K562 (cell line): ENCODE results near the gene OR51I1. TPM values are rescaled to one million over a fixed set of nuclear protein-coding genes. Genes with fewer than 3 reads are reported as not detected.

ENCODE experiments used
- ATAC-seq: fragments of 200-7000 bp; cut with Tn5 transposase; 3 replicates; pipeline ENCODE4 v1.9.1; 2020; ENCODE audit warnings: moderate library complexity
- BruUV-seq: library from RNA; stranded (reverse); fragments of 400-500 nt; replicated peaks from 2 replicates; lab custom pipeline; 2021; lab: Mats Ljungman, UMichigan
- CTCF ChIA-PET: fragments of 300-600 bp; formaldehyde crosslinking; extraction: SDS; loops from one replicate; lab custom pipeline; 2021; ENCODE audit warnings: low intra/inter-chr PET ratio; lab: Yijun Ruan, JAX
- POLR2A ChIA-PET: fragments of 300-600, 350-650 bp; sonication (Branson Sonifier 250); formaldehyde crosslinking; extraction: SDS; loops from one replicate; lab custom pipeline; 2021; ENCODE audit warnings: antibody characterized with exemption, inconsistent platforms; lab: Yijun Ruan, JAX
- DNase-seq, 4 experiments: peaks; one replicate each; pipeline versions ENCODE4 v3.0.0 to v3.0.0-alpha.2; 2011 to 2018; ENCODE audit warnings: low spot score in 3 of 4, mixed read lengths in 3 of 4; ENCODE audit errors: extremely low read depth in 1 of 4
- FAIRE-seq: peaks from 2 replicates; lab custom pipeline; 2011; peaks lifted over from hg19 to GRCh38; lab: Jason Lieb, UNC
- H2AFZ ChIP-seq: 2 replicates; pipeline ENCODE4 v1.6.0; 2011; ENCODE audit warnings: low read depth, low read length, control low read depth, inconsistent platforms
- H3K27ac ChIP-seq: fragments of 200-600 bp; 3 replicates; pipeline ENCODE4 v1.8.0; 2011; ENCODE audit warnings: low read depth, mild to moderate bottlenecking, control low read depth, inconsistent platforms, low read length, moderate library complexity, mixed read lengths; ENCODE audit errors: extremely low read depth
- H3K27me3 ChIP-seq, 2 experiments: fragments of 300-600 bp in 1 of 2; 2 replicates in 1 of 2; 3 replicates in 1 of 2; pipeline versions ENCODE4 v1.6.0 to v1.8.0; 2011; ENCODE audit warnings: inconsistent platforms in 2 of 2, low read length in 2 of 2, mild to moderate bottlenecking in 1 of 2, mixed read lengths in 1 of 2, moderate library complexity in 1 of 2; ENCODE audit not compliant: control insufficient read depth in 2 of 2, insufficient read depth in 2 of 2
- H3K36me3 ChIP-seq: fragments of 300-600 bp; 3 replicates; pipeline ENCODE4 v1.8.0; 2011; ENCODE audit warnings: mild to moderate bottlenecking, low read length, inconsistent platforms; ENCODE audit not compliant: control insufficient read depth, insufficient read depth
- H3K4me1 ChIP-seq, 2 experiments: fragments of 200-600 bp in 1 of 2; replicated peaks in 1 of 2; 2 replicates in 1 of 2; 3 replicates in 1 of 2; pipeline versions ENCODE4 v1.5.1 to v1.8.0; 2011; ENCODE audit warnings: inconsistent platforms in 2 of 2, low read length in 2 of 2, mild to moderate bottlenecking in 1 of 2, mixed read lengths in 1 of 2, moderate library complexity in 1 of 2; ENCODE audit not compliant: control insufficient read depth in 2 of 2, insufficient read depth in 2 of 2
- H3K4me2 ChIP-seq: 2 replicates; pipeline ENCODE4 v1.6.1; 2011; ENCODE audit warnings: low read length, control low read depth, inconsistent platforms, mixed read lengths; ENCODE audit not compliant: insufficient read depth
- H3K4me3 ChIP-seq: fragments of 200-600 bp; sonication (generic), shearing (Covaris generic); 2 replicates; pipeline ENCODE4 v1.5.1; 2016; ENCODE audit warnings: control low read depth, inconsistent platforms
- H3K79me2 ChIP-seq: fragments of 200-600 bp; 3 replicates; pipeline ENCODE4 v1.8.0; 2011; ENCODE audit warnings: low read length, inconsistent platforms; ENCODE audit not compliant: control insufficient read depth, insufficient read depth
- H3K9ac ChIP-seq, 2 experiments: 2 replicates each; pipeline versions ENCODE4 v1.6.0 to v1.6.1; 2011; ENCODE audit warnings: low read depth in 2 of 2, low read length in 2 of 2, control low read depth in 1 of 2, inconsistent platforms in 1 of 2, mild to moderate bottlenecking in 1 of 2, mixed read lengths in 1 of 2; ENCODE audit not compliant: insufficient read depth in 1 of 2
- H3K9me1 ChIP-seq: one replicate; pipeline ENCODE4 v1.6.0; 2011; ENCODE audit warnings: inconsistent platforms, mild to moderate bottlenecking, low read length, moderate library complexity; ENCODE audit not compliant: control insufficient read depth, insufficient read depth
- H3K9me3 ChIP-seq: replicated peaks from 2 replicates; pipeline ENCODE4 v1.5.1; 2011; ENCODE audit warnings: low read depth, low read length, inconsistent platforms; ENCODE audit not compliant: control insufficient read depth, insufficient read depth
- H4K20me1 ChIP-seq: replicated peaks from 2 replicates; pipeline ENCODE4 v1.6.1; 2011; ENCODE audit warnings: low read length, inconsistent platforms, mixed read lengths; ENCODE audit not compliant: control insufficient read depth, insufficient read depth
- IRF2 ChIP-seq: sonication (generic); formaldehyde crosslinking; IDR thresholded peaks from 2 replicates; pipeline ENCODE4 v1.8.1; 2022; ENCODE audit warnings: mild to moderate bottlenecking, missing genetic modification reagents
- POLR2AphosphoS5 ChIP-seq: IDR thresholded peaks from 2 replicates; pipeline ENCODE4 v1.6.1; 2011; ENCODE audit warnings: mild to moderate bottlenecking, low read depth, low read length, moderate library complexity; ENCODE audit not compliant: control insufficient read depth, insufficient read depth
- POLR2G ChIP-seq: fragments of 200-400 bp; formaldehyde crosslinking; IDR thresholded peaks from 2 replicates; pipeline ENCODE4 v1.6.1; 2017; ENCODE audit warnings: low read depth, mild to moderate bottlenecking, antibody characterized with exemption, low read length, moderate library complexity
- RBM22 ChIP-seq: fragments of 200-400 bp; formaldehyde crosslinking; IDR thresholded peaks from 2 replicates; pipeline ENCODE4 v1.6.1; 2018; ENCODE audit warnings: low read length, low read depth; ENCODE audit not compliant: poor library complexity, severe bottlenecking
- SIN3B ChIP-seq: fragments of 450-650 bp; IDR thresholded peaks from 2 replicates; pipeline ENCODE4 v1.6.1; 2017; ENCODE audit warnings: low read depth, mild to moderate bottlenecking, moderate library complexity
- SUPT5H ChIP-seq: fragments of 450-650 bp; IDR thresholded peaks from 2 replicates; pipeline ENCODE4 v1.6.1; 2016
- WGBS: fragments of 100-300 bp; shearing (Covaris generic); methylation state at CpG from one replicate; pipeline ENCODE4 v1.1.6; 2016; ENCODE audit warnings: low coverage, mixed read lengths; ENCODE audit not compliant: insufficient coverage; ENCODE audit errors: missing lambda C conversion rate; 5-methylcytosine and 5-hydroxymethylcytosine counted together
- in situ Hi-C: fragments of 300-500 bp; cut with MboI; formaldehyde crosslinking; loops from 4 replicates; pipeline ENCODE4 v1.15.0; 2018; ENCODE audit warnings: inconsistent platforms, mixed read lengths
- intact Hi-C: fragments of 100-400 bp; cut with micrococcal nuclease; formaldehyde crosslinking; loops from 2 replicates; pipeline ENCODE4 v1.14.2; 2022
- polyA plus RNA-seq, 8 experiments: library from polyadenylated mRNA; depleted of rRNA in 4 of 8; stranded (reverse) in 5 of 8; unstranded in 3 of 8; fragments of >200 nt; fragmentation: Nextera tagmentation in 2 of 8; fragmentation: Illumina TruSeq in 1 of 8; extraction: Ambion mirVana in 2 of 8; extraction: Trizol in 1 of 8; gene quantifications; 2 replicates each; pipeline versions ENCODE4 v1.2.1 to v1.2.3, GENCODE V29; 2011 to 2014; ENCODE audit warnings: inconsistent platforms in 1 of 8, missing spikeins in 1 of 8
- total RNA-seq, 7 experiments: library from RNA; depleted of rRNA in 6 of 7; stranded (reverse); fragments of >200 nt in 6 of 7; fragmentation: Illumina TruSeq in 2 of 7; extraction: Trizol in 2 of 7; gene quantifications; 2 replicates each; pipeline versions ENCODE4 v1.2.1 to v1.2.3, GENCODE V29; 2011 to 2021; ENCODE audit warnings: low replicate concordance in 1 of 7

Gene OR51I1
- total and polyA plus RNA-seq, 9 of the 15 experiments (the other 6 are each of a cell fraction or from before 2014, with no cell fraction given) = 0.42 to 11.0 (median 2.8) TPM

DNA sequence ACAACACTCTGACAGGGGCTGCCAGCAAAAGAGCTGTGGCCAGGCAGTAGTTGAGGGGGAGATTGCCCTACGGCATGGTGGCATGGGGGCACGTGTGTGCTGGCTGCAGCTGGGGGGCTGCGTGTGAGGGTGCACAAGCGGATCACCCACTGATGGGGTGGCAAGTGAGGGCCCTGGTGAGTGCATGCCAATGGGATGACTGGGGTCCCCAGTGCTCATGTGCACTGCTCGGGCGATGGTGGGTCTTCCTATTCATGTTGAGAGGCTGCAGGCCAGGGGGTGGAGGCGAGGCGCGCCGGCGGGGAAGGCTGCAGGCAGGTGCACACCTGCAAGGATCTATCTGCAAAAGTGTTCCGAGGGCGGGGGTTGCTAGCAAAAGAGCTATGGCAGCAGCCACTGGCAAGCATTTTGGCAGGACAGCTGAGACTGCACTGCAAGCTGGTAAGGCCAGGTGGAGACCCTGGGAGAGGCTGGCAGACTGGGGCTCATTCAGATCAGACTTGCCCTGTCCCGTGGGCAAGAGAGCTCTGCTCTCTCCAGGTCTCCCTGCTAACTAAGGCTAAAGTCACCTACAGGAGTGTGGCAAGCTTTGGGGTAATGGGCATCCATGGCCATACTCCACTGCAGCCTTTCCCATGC is 19.8 kb upstream of the OR51I1 start:
- intact Hi-C loops = no loop called here
- Histone ChIP-seq H3K9me1 (no peaks in the 10 kb centered on the region), H3K4me1 (peaks cover 3 to 7% of the 10 kb centered on the region in 2 experiments; a peak in 3 of 5 replicates), H3K36me3 (peaks cover 78% of the 10 kb centered on the region), H3K4me3 (no peak overlapping the region), H3K79me2 (peaks cover 82% of the 10 kb centered on the region), H3K27me3 (no peaks in the 10 kb centered on the region), H3K9me3 (0 out of 2 replicates have a peak, but pooled peaks cover 2% of the 10 kb centered on the region), H4K20me1 (0 out of 2 replicates have a peak, but pooled peaks cover 3% of the 10 kb centered on the region), H2AFZ (no peak overlapping the region), H3K27ac (no peak overlapping the region), H3K4me2 (no peak overlapping the region), H3K9ac (peak overlapping the region in 1 of 2 experiments; percentile 43; a peak in 1 of 4 replicates)
- ATAC-seq = no peak
- 93% methylated on average over 7 of the region's 14 CpGs for WGBS
- no peak for DNase-seq
- CTCF ChIA-PET = no interaction called here
- POLR2A ChIA-PET = interaction anchor here (0.6 to 0.7 kb wide), 2 partner anchors 125 to 335 kb away, joined by 3 to 4 read pairs; no protein-coding TSS in a partner anchor
- no TSS peak for BruUV-seq
- in situ Hi-C loops = no loop called here
- FAIRE-seq = no peak
- no peak for TF ChIP-seq SIN3B
- TF ChIP-seq POLR2G = peak; percentile 70
- peak; percentile 70 for TF ChIP-seq RBM22
- TF ChIP-seq IRF2 (CRISPR knock-in tag) = 0 out of 2 replicates have a peak, but pooled peaks have one; percentile 48
- peak; percentile 50 for TF ChIP-seq POLR2AphosphoS5
- peak; percentile 43; the same call in 1 of the 2 replicates for TF ChIP-seq SUPT5H
